MM.1S (cell line): ENCODE data around the gene TRAK2.

Source experiments
- DNase-seq: peaks from one replicate; pipeline ENCODE4 v3.0.0-alpha.2; 2015
- H2AFZ ChIP-seq: fragments of 300-600 bp; sonication (generic); 2 replicates; pipeline ENCODE4 v1.6.0; 2016; ENCODE audit warnings: antibody characterized with exemption, low read length
- H3F3A ChIP-seq: fragments of 300-600 bp; sonication (generic); 2 replicates; pipeline ENCODE4 v1.6.1; 2016; ENCODE audit warnings: mild to moderate bottlenecking, antibody characterized with exemption, low read length, moderate library complexity, mixed read lengths; ENCODE audit not compliant: insufficient read depth
- H3K27ac ChIP-seq: fragments of 300-600 bp; sonication (generic); 2 replicates; pipeline ENCODE4 v1.5.1; 2016; ENCODE audit warnings: mild to moderate bottlenecking, low read length
- H3K27me3 ChIP-seq: fragments of 300-600 bp; sonication (generic); replicated peaks from 2 replicates; pipeline ENCODE4 v1.6.0; 2016; ENCODE audit warnings: low read length; ENCODE audit not compliant: insufficient read depth
- H3K36me3 ChIP-seq: fragments of 300-600 bp; sonication (generic); replicated peaks from 2 replicates; pipeline ENCODE4 v1.6.1; 2016; ENCODE audit warnings: mild to moderate bottlenecking, low read length, mixed read lengths; ENCODE audit not compliant: insufficient read depth
- H3K4me1 ChIP-seq: fragments of 300-600 bp; sonication (generic); 2 replicates; pipeline ENCODE4 v1.6.1; 2016; ENCODE audit warnings: low read length, mixed read lengths
- H3K4me2 ChIP-seq: fragments of 300-600 bp; sonication (generic); 2 replicates; pipeline ENCODE4 v1.6.0; 2016; ENCODE audit warnings: low read depth, low read length
- H3K4me3 ChIP-seq: fragments of 300-600 bp; sonication (generic); 2 replicates; pipeline ENCODE4 v1.5.1; 2016; ENCODE audit warnings: low read length, mixed read lengths
- H3K79me2 ChIP-seq: fragments of 300-600 bp; sonication (generic); 2 replicates; pipeline ENCODE4 v1.6.1; 2016; ENCODE audit warnings: mixed run types, low read length, mixed read lengths
- H3K9ac ChIP-seq: fragments of 300-600 bp; sonication (generic); 2 replicates; pipeline ENCODE4 v1.6.1; 2016; ENCODE audit warnings: low read length, mixed read lengths
- H3K9me2 ChIP-seq: fragments of 300-600 bp; sonication (generic); replicated peaks from 2 replicates; pipeline ENCODE4 v1.6.1; 2016; ENCODE audit warnings: mild to moderate bottlenecking, low read length, mixed read lengths; ENCODE audit not compliant: insufficient read depth
- H3K9me3 ChIP-seq: fragments of 300-600 bp; sonication (generic); replicated peaks from 2 replicates; pipeline ENCODE4 v1.6.1; 2016; ENCODE audit warnings: mild to moderate bottlenecking, low read length, mixed read lengths; ENCODE audit not compliant: insufficient read depth
- H4K20me1 ChIP-seq: fragments of 300-600 bp; sonication (generic); 2 replicates; pipeline ENCODE4 v1.6.1; 2016; ENCODE audit warnings: mild to moderate bottlenecking, low read length, moderate library complexity, mixed read lengths; ENCODE audit not compliant: insufficient read depth
- CTCF ChIP-seq: fragments of 300-600 bp; sonication (generic); IDR thresholded peaks from 2 replicates; pipeline ENCODE4 v1.5.1; 2016; ENCODE audit warnings: antibody characterized with exemption, low read length, mixed read lengths
- EZH2 ChIP-seq: fragments of 300-600 bp; sonication (generic); optimal IDR thresholded peaks from 2 replicates; pipeline ENCODE3; 2017; ENCODE audit warnings: low read depth, mild to moderate bottlenecking, antibody characterized with exemption, low read length, mixed read lengths
- EZH2phosphoT487 ChIP-seq: fragments of 300-600 bp; sonication (generic); IDR thresholded peaks from 2 replicates; pipeline ENCODE4 v1.6.1; 2018; ENCODE audit warnings: antibody characterized with exemption, low read length

The TRAK2 gene

GRCh38 chr2:201408931-201409330 lies 42.3 kb downstream of the TRAK2 start:
- Histone ChIP-seq H3K79me2 (no peaks in the 10 kb centered on the region), H3K27ac (no peak overlapping the region)
- TF ChIP-seq EZH2 (no peak), EZH2phosphoT487 (no peak), CTCF (no peak)

GRCh38 chr2:201407265-201407664 lies 44.0 kb downstream of the TRAK2 start:
- H3K27me3 ChIP-seq, result no peaks in the 10 kb centered on the region
- H4K20me1 ChIP-seq, result no peaks in the 10 kb centered on the region
- H3K36me3 ChIP-seq, result no peaks in the 10 kb centered on the region
- H3K9me3 ChIP-seq, result no peaks in the 10 kb centered on the region
- no peak overlapping the region for H3K4me3 ChIP-seq
- TF ChIP-seq EZH2, result no peak
- no peak for TF ChIP-seq CTCF
- TF ChIP-seq EZH2phosphoT487, result no peak
- H3K9ac ChIP-seq, result no peak overlapping the region
- no peaks in the 10 kb centered on the region for H3K79me2 ChIP-seq
- DNase-seq, result no peak
- no peak overlapping the region for H3K27ac ChIP-seq
- H2AFZ ChIP-seq, result no peak overlapping the region
- H3K9me2 ChIP-seq, result no peaks in the 10 kb centered on the region
- H3F3A ChIP-seq, result no peaks in the 10 kb centered on the region
- no peaks in the 10 kb centered on the region for H3K4me1 ChIP-seq
- H3K4me2 ChIP-seq, result no peak overlapping the region

More at GRCh38 chr2:201408931-201409330, 42.3 kb downstream of the TRAK2 start:
- H3K36me3 ChIP-seq, result no peaks in the 10 kb centered on the region
- H2AFZ ChIP-seq, result no peak overlapping the region
- no peak overlapping the region for H3K4me2 ChIP-seq
- H3K4me3 ChIP-seq, result no peak overlapping the region
- no peak for DNase-seq
- H3K27me3 ChIP-seq, result no peaks in the 10 kb centered on the region
- H4K20me1 ChIP-seq, result 0 out of 2 replicates have a peak, but pooled peaks cover 5% of the 10 kb centered on the region
- no peaks in the 10 kb centered on the region for H3F3A ChIP-seq
- H3K9me2 ChIP-seq, result no peaks in the 10 kb centered on the region
- peaks cover 4% of the 10 kb centered on the region for H3K4me1 ChIP-seq
- H3K9ac ChIP-seq, result no peak overlapping the region
- H3K9me3 ChIP-seq, result no peaks in the 10 kb centered on the region

- no peak overlapping the region for H3K9ac ChIP-seq
- no peaks in the 10 kb centered on the region for H3F3A ChIP-seq
- no peak overlapping the region for H2AFZ ChIP-seq
- DNase-seq, result no peak
- no peaks in the 10 kb centered on the region for H3K36me3 ChIP-seq
- no peaks in the 10 kb centered on the region for H4K20me1 ChIP-seq
- TF ChIP-seq EZH2 (no peak), EZH2phosphoT487 (no peak), CTCF (no peak)
- no peaks in the 10 kb centered on the region for H3K4me1 ChIP-seq
- H3K79me2 ChIP-seq, result no peaks in the 10 kb centered on the region
- H3K4me2 ChIP-seq, result no peak overlapping the region
- no peaks in the 10 kb centered on the region for H3K9me2 ChIP-seq
- H3K27me3 ChIP-seq, result no peaks in the 10 kb centered on the region
- H3K9me3 ChIP-seq, result no peaks in the 10 kb centered on the region
- H3K4me3 ChIP-seq, result no peak overlapping the region
- no peak overlapping the region for H3K27ac ChIP-seq
These were observed 45.1 kb downstream of the TRAK2 start for GRCh38 chr2:201406077-201406662.
